HG03432 (cell line): ENCODE measurements around the gene FAM174C.

ENCODE experiments used
- ATAC-seq: cut with Tn5 transposase; IDR thresholded peaks from one replicate; pipeline ENCODE4 v1.9.1; 2021; ENCODE audit warnings: mild to moderate bottlenecking, moderate library complexity; ENCODE audit not compliant: unreplicated experiment

The FAM174C gene

DNA sequence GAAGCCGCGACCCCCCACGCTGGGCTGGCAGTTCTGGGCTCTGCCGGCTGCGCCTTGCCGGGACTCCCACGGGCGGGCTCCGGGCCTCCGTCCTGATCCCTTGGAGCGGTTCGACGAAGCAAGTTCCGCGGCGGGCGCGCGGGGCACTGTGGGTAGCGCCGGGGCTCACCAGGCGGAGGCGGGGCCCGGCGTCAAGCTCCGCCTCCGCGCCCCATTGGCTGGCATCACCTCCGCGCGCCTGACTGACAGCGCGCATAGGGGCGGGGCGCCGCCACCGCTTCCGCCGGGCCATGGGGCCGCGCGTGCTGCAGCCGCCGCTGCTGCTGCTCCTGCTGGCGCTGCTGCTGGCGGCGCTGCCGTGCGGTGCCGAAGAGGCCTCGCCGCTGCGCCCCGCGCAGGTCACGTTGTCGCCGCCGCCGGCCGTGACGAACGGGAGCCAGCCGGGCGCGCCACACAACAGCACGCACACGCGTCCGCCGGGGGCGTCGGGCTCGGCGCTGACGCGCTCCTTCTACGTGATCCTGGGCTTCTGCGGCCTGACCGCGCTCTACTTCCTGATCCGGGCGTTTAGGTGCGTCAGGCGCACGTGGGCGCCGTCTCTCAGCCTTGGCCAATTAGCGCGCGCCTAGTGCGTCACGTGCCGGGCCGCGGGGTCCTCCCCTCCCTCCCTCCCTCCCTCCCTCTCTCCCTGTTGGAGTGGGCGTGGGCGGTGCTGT lies at the start of gene FAM174C:
TSS of gene FAM174C (plus strand) at position 271 of the 716 bp plus-strand sequence. CDS start at position 291, 20 bp downstream.
- ATAC-seq: peak; percentile 77

DNA sequence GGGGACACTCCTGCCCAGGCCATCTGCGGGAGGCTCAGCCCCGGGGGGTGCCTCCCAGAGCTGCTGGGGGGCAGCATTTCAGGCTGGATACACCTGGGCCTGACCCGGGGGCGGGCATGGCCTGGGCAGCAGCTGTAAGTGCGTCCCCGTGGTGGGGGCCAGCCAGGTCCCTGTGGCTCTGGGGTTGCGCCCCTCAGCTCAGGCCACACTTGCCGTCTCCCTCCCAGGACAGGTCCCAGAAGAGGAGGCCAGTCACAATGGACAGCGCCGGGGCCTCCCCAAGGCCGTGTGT lies 49.2 kb upstream of the FAM174C start:
- no peak for ATAC-seq

DNA sequence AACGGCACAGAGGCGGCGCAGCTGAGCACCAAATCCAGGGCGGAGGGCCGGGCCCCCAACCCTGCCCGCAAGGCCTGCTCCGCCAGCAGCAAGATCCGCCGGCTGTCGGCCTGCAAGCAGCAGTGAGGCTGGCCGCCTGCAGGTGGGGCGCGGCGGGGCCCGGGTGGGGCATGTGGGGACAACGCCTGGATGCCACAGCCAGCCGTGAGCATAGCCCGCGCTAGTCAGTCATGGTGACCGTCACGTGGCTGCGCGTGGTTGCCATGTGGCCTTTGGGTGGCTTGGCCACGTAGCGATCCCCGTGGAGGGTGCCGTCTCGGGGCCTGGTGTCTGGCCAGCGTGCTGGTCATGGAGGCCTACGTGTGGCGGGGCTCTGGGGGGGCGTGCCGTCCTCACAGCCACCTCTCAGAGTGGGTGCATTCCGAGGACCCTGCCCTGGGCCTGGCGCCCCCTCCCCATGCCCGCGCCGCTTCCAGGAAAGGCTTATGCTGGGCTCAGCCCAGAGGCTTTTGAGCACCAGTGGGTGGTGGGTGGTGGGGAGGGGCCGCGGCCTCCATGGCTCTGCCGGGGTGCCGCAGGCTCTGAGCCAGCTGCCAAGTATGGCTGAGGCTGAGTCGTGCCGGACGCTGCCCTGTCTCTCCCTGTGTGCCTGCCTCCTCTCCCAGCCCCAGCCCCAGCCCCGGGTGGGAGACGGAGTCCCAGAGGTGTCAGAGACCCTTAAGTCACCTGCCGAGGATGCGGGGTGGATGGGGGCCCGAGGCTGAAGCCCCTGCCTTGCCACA lies 48.6 kb upstream of the FAM174C start:
- ATAC-seq: no peak

DNA sequence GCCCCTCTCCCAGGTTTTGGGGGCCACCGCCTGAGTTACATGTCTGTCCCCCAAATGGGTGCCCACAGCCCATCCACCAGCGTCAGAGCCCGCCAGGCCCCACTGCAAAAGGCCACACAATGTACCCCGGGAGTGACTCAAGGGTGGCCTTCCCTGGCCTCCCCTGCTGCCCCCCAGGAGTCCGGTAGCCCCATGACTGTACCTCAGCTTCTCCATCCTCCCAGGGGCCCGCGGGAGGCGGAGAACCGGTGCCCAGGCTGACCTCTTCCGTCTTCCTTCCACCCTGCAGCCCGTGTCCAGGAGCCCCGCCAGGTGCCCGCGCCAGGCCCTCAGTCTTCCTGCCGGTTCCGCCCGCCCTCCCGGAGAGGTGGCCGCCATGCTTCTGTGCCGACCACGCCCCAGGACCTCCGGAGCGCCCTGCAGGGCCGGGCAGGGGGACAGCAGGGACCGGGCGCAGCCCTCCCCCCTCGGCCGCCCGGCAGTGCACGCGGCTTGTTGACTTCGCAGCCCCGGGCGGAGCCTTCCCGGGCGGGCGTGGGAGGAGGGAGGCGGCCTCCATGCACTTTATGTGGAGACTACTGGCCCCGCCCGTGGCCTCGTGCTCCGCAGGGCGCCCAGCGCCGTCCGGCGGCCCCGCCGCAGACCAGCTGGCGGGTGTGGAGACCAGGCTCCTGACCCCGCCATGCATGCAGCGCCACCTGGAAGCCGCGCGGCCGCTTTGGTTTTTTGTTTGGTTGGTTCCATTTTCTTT lies 47.9 kb upstream of the FAM174C start:
- no peak for ATAC-seq

DNA sequence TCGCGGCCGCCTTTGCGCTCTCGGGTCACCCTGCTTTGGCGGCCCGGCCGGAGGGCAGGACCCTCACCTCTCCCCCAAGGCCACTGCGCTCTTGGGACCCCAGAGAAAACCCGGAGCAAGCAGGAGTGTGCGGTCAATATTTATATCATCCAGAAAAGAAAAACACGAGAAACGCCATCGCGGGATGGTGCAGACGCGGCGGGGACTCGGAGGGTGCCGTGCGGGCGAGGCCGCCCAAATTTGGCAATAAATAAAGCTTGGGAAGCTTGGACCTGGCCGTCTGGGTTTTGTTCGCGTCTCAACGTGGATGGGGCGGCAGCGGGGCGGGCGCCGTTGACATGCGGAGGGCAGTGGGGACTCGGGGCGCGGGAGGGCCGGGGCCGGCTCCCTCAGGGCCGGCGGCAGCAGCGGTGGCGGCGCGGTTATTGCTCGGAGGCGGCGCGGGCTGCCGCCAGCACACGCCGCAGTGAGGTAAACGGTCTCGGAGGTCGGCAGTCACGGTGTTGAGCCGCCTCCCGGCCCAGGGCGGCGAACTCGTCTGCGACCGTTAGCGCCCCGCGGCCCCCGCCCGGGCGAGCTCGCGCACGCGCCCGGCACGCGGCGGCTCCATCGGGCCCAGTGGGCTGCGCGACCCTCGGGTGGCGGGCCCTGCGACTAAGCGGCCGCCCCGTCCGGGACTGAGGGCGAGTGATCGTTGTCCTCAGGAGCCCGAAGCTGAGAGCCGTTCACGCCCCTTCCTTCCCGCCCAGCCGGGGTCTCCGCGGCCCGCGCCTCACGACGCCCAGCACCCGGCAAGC lies 47.0 kb upstream of the FAM174C start:
- ATAC-seq: no peak

DNA sequence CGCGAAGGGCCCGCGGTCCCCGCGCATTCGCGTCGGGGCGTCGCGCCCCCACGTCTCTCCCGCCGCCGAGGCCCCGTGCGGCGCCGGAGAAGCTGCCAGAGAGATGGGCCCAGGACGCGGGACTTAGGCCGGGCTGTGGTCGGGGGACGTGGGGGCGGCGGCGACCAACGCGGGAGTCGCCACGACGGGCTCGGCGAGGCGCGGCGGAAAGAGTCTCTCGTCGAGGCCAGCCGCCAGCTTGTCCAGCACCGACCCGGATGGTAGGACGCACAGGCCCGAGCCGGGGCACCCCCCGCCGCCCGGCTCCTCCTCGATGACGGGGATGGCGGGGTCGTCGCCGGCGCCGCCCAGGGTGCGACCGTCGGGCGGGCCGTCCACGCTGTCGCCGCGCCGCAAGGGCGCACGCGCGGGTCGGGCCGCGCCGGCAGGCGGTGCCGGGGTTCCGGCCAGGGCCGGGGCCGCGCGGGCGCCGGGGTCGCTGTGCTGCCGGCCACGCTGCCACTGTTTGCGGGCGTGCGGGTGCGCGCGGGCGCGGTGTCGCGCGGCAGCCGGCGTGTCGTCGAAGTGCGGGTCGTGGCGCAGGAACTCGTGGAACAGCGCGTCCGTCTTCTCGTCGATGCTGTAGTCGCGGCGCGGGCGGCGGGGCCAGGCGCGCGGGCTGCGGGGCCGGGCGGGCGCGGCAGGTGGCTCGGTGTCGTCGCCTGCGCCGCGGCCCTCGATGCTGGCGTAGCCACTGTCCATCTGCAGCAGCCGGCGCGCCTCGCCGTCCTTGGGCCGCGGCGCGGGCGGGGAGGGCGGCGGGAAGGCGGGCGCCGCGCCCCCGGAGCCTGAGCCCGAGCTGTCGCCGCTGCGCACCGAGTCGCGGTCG lies 46.0 kb upstream of the FAM174C start:
- ATAC-seq: no peak

DNA sequence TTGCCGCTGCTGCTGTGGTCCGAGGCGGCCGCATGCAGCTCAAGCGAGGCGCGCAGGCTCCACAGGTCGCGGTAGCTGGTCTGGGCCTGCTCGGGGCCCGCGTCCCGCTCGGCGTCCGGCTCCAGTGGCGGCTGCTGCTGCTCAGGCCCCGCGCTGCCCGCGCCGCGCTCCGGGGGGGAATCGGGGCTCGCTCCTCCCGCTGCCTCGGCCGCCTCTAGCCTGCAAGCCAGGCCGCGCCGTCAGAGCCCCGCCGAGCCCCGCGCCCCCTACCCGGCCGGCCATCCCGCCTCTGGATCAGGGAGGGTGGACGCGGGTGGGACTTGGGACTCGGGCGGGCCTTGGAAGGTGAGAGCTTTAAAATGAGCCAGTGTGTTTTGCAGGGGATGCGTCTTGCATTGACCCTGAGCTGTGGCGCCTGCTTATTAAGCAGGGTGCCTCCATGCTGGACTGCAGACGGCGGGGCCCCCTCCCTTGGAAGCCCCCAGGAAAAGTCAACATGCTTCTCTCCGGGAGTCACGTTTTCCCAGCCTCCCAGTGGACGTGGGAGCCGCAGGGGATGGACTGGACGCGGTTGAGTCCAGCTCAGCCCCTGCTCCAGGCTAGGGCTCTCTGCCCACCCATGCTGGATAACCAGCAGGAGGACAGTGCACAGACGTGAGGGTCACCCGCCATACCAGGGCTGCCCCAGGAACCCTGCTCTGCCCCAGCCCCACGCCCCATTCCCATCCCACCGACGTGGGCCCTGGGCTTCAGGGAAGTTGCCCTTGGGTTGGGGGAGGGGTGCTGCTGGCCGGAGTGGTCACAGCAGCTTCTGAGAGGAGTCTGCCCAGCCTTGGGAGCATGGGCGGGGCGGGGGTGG lies 45.2 kb upstream of the FAM174C start:
- no peak for ATAC-seq

DNA sequence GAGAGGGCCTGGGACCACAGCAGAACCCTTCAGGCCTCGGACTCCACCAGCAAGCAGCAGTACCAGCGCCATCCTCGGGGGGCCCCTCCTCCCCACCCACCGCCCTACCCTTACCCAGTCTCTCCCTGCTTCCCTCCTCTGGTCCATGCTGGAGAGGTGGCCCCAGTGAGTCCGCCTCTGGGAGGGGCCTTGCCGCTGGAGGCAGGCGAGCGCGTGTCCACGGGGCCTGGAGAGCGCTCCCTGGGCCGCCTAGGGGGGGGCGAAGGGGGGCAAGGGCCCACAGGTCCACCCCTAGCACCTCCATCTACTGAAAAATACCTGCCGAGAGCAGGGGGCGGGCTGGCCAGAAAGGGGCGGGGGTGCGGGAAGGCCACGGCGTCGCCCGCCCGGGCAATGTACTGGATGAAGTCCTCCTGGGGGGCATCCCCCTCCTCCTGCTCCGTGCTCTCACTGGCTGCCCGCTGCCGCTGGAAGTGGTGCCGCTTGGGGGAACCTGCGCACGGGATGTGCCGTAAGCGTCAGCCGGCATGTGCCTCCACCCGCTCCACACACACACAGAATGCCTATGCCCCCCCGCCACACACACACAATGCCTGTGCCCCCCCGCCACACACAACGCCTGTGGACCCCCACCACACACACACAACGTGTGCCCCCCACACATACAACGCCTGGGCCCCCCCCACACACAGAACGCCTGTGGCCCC lies 44.4 kb upstream of the FAM174C start:
- ATAC-seq: no peak

DNA sequence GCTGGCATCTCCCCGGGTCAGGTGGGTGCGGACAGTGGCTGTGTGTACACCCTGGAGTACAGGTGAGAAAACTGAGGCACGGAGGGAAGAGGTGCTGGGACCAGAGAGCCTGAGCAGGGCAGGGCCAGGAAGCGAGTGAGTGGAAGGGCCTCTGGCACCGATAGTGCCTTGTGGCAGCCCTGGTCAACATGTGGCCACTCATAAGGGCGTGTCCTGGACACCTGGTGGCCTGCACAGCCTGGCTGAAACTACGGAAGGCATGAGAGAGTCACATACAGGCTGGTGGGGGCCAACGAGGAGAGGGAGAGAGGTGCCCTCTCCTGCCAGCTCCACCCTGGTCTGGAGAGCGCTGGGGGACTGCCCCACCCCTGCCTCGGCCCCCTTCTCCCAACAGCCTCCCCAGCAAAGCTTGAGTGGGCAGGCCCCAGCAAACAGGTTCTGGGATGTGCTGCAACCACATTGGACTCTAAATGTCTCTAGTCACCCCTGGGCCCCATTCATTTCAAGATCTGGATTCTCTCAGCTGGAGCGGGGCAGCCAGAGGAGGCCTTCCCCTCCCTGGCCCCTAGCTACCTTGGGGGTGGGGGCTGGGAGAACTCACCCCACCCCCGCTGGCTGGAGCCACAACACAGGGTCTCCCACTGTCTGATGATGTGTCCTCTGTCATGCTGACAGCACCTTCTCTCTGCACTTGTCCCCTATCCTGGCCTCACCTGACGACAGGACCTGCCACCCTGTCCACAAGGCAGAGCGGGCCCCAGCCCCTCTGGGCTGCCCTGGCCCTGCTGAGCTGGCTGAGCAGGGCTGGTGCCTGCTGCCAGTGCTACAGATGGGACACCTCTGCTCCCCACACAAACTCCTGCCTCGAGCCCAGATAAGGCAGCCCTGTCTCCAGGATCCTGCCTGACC lies 43.3 kb upstream of the FAM174C start:
- no peak for ATAC-seq

DNA sequence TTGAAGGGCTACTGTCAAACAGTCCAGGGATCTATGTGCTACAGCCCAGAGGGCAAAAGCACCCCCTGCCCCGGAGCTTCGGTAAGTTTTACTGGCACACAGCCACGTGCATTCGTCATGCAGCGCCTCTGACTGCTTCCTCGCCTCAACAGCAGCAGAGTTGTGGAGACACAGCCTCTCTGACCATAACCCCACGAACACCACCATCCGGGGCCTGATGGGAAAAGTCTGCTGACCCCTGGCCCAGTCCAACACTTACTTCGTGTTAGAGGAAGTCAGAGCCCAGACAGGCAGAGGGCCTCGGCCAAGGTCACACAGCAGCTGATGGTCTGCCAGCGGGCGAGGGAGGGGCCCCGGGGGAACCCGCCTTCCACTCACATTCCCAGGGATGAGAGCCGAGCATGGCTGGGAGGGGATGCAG lies 42.7 kb upstream of the FAM174C start:
- ATAC-seq: no peak

DNA sequence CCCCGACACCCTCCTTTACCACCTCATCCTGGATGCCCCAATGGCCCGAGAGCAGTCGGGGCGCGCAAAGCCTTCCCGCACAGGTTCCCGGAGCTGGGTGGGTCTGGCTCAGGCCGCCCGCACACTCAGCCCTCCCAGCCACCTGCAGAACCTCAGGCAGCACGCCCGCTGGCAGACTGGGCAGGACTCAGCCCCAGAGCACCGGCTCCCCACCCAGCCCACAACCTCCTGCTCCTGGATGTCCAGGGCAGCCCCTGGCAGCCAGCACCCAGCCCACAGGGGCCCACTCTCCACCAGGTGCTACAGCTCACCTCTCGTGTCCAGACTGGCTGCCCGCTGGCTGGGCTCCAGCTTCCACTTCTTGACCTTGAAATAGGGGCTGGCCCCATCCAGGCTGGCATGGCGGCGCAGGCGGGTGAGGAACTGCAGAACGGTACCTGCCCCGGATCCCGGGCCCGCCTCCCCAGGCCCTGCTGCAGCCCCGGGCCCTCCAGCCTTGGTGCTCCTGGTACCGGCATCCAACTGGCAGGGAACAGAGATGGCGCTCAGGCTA lies 42.1 kb upstream of the FAM174C start:
- ATAC-seq: no peak

DNA sequence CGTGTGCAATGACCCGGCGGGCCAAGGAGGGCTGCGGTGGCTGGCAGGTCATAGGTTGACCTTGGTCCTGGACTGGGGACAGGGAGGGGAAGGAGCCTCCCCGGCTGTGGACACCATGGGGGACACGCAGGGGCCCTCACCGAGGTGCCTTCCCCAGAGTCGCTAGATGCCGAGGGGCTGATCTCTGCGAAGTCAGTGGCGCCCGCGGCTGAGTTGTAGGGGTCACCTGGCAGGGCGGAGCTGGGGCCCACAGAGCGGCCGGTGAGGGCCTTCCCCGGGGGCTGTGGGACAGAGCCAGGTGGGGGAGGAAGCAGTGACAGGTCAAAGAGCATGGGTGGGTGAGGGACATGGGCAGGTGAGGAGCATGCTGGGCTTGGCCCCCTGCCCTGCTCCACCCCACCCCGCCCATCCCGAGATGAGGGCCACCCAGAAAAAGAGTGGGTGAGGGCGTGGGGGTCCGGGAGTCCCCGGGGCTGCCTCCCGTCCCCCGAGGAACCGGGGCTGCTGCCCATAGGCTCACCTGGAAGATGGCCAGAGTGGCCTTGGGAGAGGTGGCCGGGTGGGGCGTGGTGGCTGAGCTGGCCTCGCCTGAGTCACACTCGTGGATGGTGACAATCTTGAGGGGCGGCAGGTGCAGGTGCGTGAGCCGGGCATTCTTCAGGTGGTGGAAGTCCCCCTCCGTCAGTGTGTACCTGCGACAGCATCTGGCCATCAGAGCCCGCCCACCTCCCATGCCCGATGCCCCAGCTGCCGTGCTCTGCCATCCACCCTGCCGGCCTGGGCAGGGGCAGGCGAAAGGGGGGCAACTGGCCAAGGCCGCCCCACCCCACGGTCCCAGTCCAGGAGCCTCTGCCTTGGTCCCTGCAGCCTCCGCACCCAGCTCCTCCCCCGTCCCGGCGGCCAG lies 41.0 kb upstream of the FAM174C start:
- no peak for ATAC-seq

DNA sequence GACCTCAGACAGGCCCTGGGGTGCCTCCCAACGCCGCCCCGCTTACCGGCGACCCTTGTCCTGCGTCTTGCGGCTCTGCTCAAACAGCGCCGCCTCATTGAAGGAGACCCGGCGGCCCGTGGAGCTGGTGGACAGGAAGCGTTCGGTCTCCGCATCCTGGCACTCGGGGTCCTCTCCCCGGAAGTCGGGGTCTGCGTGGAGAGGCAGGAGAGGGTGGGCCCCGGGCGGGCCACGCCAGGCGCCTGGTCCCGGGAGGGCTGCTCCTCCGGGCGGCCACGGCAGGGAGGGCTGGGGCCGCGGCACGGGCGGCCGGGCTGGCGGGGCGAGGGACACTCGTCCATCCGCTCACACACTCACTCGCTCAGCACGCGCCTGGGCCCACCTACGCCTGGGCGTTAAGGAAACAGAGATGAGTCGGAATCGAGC lies 40.4 kb upstream of the FAM174C start:
- ATAC-seq: no peak

DNA sequence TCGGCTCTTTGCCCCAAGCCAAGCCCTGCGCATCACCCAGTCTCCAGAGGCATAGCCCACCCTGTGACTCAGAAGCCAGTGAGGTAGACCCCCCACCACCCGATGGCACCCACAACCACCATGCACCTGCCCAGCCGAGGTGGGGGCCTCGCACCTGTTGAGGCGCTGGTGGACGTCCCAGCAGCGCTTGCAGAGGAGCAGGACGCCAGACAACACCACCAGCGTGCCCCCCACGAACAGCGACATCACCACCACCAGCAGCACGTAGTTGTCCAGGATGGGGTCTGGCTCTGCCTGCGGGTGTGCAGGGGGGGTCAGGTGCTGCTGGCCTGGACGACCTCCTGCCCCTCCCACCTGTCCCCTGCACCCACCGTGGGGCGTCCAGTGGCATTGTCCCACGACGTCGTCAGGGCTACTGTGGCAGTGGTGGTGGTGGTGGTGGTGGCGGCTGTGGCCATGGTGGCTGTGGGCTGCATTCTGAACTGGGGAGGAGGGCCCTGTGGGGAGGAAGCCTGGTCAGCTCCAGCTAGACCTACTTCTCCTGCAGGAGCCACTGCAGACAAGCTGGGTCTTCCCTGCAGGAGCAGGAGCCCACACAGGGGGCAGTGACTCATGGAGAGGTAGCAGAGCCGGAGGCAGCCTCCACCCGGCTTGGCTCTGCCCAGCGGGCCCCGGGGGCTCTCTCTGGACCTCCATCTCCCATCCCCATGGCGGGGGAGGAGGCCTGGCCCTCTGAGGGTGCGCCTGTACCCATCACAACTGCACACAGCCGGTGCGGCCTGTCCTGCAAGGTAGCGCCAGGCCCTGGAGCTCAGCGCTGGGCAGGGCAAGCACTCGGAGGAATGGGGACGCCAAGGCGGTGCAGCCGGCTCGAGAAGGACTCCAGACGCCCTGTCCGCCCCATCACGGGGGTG lies 39.4 kb upstream of the FAM174C start:
- ATAC-seq: no peak

DNA sequence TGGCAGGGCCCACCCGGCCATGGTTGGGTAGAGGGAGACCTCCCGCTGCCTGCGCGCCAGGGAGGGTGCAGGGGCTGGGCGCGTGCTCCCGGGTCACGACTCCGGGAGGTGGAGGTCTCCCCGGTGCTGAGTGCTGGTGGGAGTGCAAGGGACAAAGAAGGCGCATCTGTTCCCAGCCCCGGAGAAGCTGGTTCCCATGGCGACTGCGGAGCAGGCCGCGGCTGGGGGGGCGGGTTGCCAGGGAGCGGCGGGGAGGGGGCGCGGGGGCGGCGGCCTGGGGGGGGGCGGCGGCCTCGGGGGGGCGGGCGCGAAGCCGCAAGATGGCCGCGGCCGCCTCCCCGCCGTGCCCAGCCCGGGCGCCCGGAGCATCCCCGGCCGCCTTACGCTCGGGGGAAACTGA lies 38.8 kb upstream of the FAM174C start:
- ATAC-seq: no peak
